GM12875 (cell line): ENCODE data around the gene ORAI3.
A peak's percentile ranks its signal among the peaks of the same experiment; 100 is the strongest.

ENCODE experiments used
- H3K4me3 ChIP-seq: one replicate; pipeline ENCODE4 v1.5.1; 2011; ENCODE audit warnings: low read depth, low read length, control low read depth
- TF ChIP-seq, protein P1 (sequence below): IDR thresholded peaks from 2 replicates; pipeline ENCODE4 v1.5.1; 2011; ENCODE audit warnings: low read depth, mild to moderate bottlenecking, control low read depth, inconsistent platforms, low read length, moderate library complexity, borderline replicate concordance; ENCODE audit not compliant: insufficient read depth

ORAI3 gene

DNA sequence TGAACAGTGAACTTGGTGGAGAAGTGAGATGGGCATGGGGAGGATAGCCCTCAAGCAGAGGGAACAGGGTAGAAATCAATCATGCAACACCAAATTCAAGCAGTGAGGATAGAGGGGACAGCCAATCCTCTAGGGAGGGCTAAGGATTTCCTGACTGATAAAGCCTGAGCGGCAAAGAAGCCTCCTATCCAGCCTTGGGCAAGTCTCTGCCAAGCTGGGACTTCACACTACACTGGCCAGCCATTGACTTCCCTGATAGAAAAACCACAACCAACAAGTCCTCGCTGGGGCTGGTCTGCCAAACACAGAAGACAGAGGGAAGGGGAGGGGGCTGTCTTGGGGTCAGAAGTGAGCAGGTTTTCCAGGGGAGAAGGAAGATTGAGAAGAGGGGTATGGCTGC, 28.0 kb upstream of the ORAI3 start:
- TF ChIP-seq, protein P1, sequence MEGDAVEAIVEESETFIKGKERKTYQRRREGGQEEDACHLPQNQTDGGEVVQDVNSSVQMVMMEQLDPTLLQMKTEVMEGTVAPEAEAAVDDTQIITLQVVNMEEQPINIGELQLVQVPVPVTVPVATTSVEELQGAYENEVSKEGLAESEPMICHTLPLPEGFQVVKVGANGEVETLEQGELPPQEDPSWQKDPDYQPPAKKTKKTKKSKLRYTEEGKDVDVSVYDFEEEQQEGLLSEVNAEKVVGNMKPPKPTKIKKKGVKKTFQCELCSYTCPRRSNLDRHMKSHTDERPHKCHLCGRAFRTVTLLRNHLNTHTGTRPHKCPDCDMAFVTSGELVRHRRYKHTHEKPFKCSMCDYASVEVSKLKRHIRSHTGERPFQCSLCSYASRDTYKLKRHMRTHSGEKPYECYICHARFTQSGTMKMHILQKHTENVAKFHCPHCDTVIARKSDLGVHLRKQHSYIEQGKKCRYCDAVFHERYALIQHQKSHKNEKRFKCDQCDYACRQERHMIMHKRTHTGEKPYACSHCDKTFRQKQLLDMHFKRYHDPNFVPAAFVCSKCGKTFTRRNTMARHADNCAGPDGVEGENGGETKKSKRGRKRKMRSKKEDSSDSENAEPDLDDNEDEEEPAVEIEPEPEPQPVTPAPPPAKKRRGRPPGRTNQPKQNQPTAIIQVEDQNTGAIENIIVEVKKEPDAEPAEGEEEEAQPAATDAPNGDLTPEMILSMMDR: no peak
- H3K4me3 ChIP-seq: no peak overlapping the region

DNA sequence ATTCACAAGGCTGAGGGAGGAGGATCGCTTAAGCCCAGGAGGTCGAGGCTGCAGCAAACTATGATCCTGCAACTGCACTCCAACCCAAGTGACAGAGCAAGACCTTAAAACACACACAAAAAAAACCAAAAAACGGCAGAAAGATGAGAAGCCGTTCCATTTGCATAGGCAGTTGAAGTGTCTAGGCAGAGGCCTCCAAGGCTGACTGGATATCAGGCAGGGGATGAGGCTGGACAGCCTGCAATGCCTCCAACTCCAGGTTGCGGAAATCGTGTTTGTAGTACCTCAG, 27.5 kb upstream of the ORAI3 start:
- TF ChIP-seq, protein P1: no peak
- peak overlapping the region; percentile 49 for H3K4me3 ChIP-seq

DNA sequence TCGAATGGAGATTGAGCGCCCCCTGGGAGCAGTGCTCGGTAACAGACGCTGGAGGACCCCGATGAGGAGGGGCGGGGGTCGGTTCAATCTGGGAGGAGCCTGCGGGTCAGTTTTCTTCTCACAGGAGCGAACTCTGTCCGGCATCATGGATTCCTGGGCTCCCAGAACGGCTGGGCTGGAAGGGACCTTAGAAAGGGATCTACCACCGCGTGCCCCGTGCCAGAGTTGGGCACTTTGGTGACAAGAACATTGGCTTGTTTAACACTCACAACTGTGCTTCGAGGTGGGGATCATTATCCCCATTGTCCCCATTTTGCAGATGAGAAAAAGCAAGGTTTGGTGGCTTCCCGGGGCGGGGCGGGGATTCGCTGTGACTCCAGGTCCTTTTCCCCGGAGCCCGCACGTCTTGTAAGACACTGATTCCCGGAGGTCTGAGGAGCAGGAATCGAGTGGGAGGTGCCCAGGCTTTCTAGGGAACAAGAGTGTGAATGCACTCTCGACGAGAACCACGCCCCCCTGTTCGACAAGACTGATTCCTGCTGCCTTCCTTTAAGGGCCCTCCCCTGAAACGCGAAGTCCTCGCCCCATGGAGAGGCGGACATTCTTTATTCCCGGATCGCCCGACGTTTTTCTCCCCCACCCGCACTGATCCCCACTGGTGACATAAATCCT, 27.0 kb upstream of the ORAI3 start:
- TF ChIP-seq, protein P1: peak; percentile 90

DNA sequence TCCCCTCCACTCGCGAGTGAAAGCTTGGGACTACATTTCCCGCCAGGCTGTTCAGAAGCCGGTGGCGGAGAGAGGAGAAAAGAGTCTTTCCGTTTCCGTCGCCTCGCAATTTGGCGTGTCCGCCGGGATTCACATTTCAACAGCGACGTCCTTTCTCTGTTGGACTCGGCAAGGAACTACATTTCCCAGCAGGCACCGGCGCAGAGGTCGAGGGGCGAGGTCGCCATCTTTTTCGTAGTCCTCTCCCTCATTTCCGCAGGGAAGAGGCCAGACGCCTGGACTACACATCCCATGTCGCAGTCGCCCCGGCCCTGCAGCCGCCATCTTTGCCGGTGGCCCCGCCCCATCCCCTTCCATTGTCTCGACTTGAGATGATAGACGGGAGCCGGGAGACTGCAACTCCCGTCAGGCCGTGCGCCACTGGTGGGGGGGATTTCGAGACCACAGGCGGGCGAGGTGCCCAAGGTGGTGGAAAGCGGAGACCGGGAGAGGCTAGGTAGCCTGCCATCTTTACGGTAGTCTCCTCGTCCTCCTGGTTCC, 26.4 kb upstream of the ORAI3 start:
- TF ChIP-seq, protein P1: no peak
- peak overlapping the region; percentile 64 for H3K4me3 ChIP-seq

More for the DNA sequence above, 27.0 kb upstream of the ORAI3 start:
- peak overlapping the region; percentile 49 for H3K4me3 ChIP-seq

DNA sequence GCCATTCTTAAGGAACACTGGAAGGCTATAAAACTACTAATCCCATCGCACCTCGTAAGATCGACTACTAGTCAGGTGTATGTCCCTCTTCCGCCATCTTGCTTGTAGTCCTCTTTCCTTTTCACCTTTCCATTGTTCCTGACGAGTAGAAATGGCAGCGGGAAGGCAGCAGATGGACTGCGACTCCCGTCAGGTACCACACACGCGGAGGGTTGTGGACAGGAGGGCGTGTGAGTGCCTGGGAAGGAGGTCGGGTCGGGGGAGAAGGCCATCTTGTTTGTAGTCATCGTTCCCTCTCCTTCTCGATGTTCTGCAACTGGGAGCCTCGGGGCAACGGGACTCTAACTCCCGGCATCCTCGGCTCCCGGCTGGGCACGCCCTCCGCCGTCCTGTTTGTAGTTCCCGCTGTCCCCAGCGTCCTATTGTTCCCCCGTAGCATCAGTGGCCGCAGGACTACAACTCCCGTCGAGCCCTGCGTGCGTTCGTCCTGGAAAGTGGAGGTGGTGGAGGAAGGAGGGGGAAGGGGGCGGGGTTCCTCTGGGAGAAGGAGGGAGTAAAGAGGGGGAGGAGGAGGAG, 25.8 kb upstream of the ORAI3 start:
- TF ChIP-seq, protein P1: no peak
- H3K4me3 ChIP-seq: peak overlapping the region; percentile 64

DNA sequence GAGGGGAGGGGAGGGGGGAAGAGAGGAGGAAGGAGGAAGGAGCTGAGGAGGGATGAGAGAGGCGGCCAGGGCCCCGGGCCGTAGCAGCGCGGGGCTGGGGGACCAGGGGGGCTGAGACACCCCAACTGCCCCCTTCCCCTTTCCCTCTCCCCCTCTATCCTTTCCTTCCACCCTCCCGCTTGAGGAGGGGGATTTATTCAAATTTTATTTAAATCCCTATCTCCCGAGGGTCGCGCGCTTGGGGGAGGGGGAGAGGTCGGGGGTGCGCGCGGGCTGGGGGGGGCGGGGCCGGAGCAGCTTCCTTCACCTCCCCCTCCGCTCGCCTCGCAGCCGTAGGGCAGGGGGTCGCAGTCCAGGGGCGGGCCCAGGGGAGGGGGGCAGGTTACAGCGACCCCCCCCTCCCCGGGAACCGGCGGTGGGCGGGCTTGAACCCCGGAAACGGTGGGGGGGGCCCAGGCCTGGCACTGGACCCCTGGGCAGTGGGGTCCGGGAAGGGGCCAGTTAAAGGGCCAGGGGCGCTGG, 25.3 kb upstream of the ORAI3 start, which contains the start of gene FBXL19:
FBXL19 (plus strand) TSS at position 19 of the 522 bp plus-strand sequence. CDS start 2,183 bp downstream, outside the sequence.
- TF ChIP-seq, protein P1: no peak
- peak within 1 kb of the TSS; percentile 64 for H3K4me3 ChIP-seq
